Measurements from ENCODE around the gene GPR21. TPM values are rescaled to one million over a fixed set of nuclear protein-coding genes. Genes with fewer than 3 reads are reported as not detected.

GPR21 gene
- total RNA-seq, 1 donor from 2014 or later, result 6.4 TPM

DNA sequence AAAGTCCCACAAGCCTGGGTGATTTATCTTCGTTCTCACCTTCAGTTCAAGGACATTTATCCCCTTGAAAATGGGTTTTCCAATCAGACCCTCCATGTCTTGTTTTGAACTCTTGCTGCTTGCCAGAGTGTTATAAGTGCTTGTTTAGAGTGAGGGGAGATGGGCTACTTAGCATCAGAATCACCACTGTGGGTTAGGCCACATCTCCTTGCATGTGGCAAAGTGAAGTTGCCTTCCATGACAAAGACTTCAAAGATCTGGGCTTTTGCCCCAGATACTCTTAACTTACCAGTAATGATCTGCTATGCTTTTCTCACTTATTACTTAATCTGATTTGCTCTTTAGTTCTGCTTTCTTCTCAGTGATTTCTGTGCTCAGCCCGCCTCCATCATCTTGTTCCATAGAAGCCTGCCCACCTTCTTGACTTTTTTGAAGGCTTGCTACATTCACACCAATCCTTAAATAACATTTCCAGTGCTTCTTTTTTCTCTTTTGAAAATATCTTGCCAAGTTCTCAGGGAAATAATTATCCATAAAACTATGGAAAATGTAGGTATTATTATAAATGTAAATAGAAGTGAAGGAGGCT lies 39.0 kb downstream of the GPR21 start:
- Mint-ChIP-seq H3K27ac (no peak overlapping the region), H3K4me1 (peaks cover 11% of the 10 kb centered on the region), H3K27me3 (ENCODE audit: insufficient read depth, low read depth) (no peaks in the 10 kb centered on the region), H3K36me3 (peaks cover 14% of the 10 kb centered on the region), H3K4me3 (no peak overlapping the region), H3K9me3 (no peaks in the 10 kb centered on the region)
- no peak overlapping the region for H3K4me2 ChIP-seq
- no peak overlapping the region for H3K9ac ChIP-seq
- H3K27me3 ChIP-seq, result no peaks in the 10 kb centered on the region
- H2AFZ ChIP-seq (replicated peaks), result no peak overlapping the region
- H3K4me1 ChIP-seq, result no peaks in the 10 kb centered on the region
- no peaks in the 10 kb centered on the region for H3K79me2 ChIP-seq (ENCODE audit: low read depth)
- no peak for DNase-seq (ENCODE audit: low spot score)
- no peaks in the 10 kb centered on the region for H3K9me3 ChIP-seq (ENCODE audit: low read depth)
- H3F3A ChIP-seq (ENCODE audit: low read depth), result no peaks in the 10 kb centered on the region
- no peaks in the 10 kb centered on the region for H4K20me1 ChIP-seq (ENCODE audit: low read depth)
- TF ChIP-seq, protein P1, sequence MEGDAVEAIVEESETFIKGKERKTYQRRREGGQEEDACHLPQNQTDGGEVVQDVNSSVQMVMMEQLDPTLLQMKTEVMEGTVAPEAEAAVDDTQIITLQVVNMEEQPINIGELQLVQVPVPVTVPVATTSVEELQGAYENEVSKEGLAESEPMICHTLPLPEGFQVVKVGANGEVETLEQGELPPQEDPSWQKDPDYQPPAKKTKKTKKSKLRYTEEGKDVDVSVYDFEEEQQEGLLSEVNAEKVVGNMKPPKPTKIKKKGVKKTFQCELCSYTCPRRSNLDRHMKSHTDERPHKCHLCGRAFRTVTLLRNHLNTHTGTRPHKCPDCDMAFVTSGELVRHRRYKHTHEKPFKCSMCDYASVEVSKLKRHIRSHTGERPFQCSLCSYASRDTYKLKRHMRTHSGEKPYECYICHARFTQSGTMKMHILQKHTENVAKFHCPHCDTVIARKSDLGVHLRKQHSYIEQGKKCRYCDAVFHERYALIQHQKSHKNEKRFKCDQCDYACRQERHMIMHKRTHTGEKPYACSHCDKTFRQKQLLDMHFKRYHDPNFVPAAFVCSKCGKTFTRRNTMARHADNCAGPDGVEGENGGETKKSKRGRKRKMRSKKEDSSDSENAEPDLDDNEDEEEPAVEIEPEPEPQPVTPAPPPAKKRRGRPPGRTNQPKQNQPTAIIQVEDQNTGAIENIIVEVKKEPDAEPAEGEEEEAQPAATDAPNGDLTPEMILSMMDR (IDR thresholded peaks at IDR 0.05), result no peak
- H3K4me3 ChIP-seq, result no peak overlapping the region
- no peak overlapping the region for H3K27ac ChIP-seq
- peaks cover 20% of the 10 kb centered on the region for H3K36me3 ChIP-seq

GRCh38 chr9:123073441-123073840 lies 40.0 kb downstream of the GPR21 start:
- Mint-ChIP-seq H3K4me3 (no peak overlapping the region), H3K4me1 (peaks cover 11% of the 10 kb centered on the region), H3K27ac (no peak overlapping the region), H3K36me3 (peaks cover 12% of the 10 kb centered on the region), H3K9me3 (no peaks in the 10 kb centered on the region), H3K27me3 (ENCODE audit: insufficient read depth, low read depth) (no peaks in the 10 kb centered on the region)
- no peaks in the 10 kb centered on the region for H4K20me1 ChIP-seq (ENCODE audit: low read depth)
- H3K4me3 ChIP-seq, result no peak overlapping the region
- no peak overlapping the region for H3K4me2 ChIP-seq
- H3K9me3 ChIP-seq (ENCODE audit: low read depth), result no peaks in the 10 kb centered on the region
- no peak for DNase-seq (ENCODE audit: low spot score)
- peaks cover 20% of the 10 kb centered on the region for H3K36me3 ChIP-seq
- TF ChIP-seq, protein P1 (IDR thresholded peaks at IDR 0.05), result no peak
- no peak for TF ChIP-seq EZH2phosphoT487 (IDR thresholded peaks at IDR 0.05)
- no peaks in the 10 kb centered on the region for H3K27me3 ChIP-seq
- no peak overlapping the region for H3K27ac ChIP-seq
- H3K9ac ChIP-seq, result no peak overlapping the region
- H2AFZ ChIP-seq (replicated peaks), result no peak overlapping the region
- H3K4me1 ChIP-seq, result no peaks in the 10 kb centered on the region
- H3K79me2 ChIP-seq (ENCODE audit: low read depth), result no peaks in the 10 kb centered on the region
- H3F3A ChIP-seq (ENCODE audit: low read depth), result no peaks in the 10 kb centered on the region

GRCh38 chr9:123073991-123074422 lies 40.5 kb downstream of the GPR21 start:
- Histone ChIP-seq H3K9ac (no peak overlapping the region), H3K9me3 (ENCODE audit: low read depth) (no peaks in the 10 kb centered on the region), H4K20me1 (ENCODE audit: low read depth) (no peaks in the 10 kb centered on the region), H3F3A (ENCODE audit: low read depth) (no peaks in the 10 kb centered on the region), H3K4me2 (no peak overlapping the region), H3K4me3 (no peak overlapping the region), H3K27me3 (no peaks in the 10 kb centered on the region), H2AFZ (replicated peaks) (no peak overlapping the region), H3K27ac (no peak overlapping the region), H3K79me2 (ENCODE audit: low read depth) (no peaks in the 10 kb centered on the region), H3K36me3 (peaks cover 22% of the 10 kb centered on the region), H3K4me1 (no peaks in the 10 kb centered on the region)
- no peak for DNase-seq (ENCODE audit: low spot score)
- Mint-ChIP-seq H3K27ac (no peak overlapping the region), H3K4me1 (peaks cover 11% of the 10 kb centered on the region), H3K9me3 (no peaks in the 10 kb centered on the region), H3K4me3 (no peak overlapping the region), H3K27me3 (ENCODE audit: insufficient read depth, low read depth) (no peaks in the 10 kb centered on the region), H3K36me3 (peaks cover 14% of the 10 kb centered on the region)
- TF ChIP-seq, protein P1 (IDR thresholded peaks at IDR 0.05), result no peak
- TF ChIP-seq EZH2 (IDR thresholded peaks at IDR 0.05), result no peak
- TF ChIP-seq EZH2phosphoT487 (IDR thresholded peaks at IDR 0.05), result no peak

All from neural progenitor cell (in vitro differentiated cells).